Trophoblast cell (in vitro differentiated cells and primary cell): ENCODE measurements around the gene PASD1.
A peak's percentile ranks its signal among the peaks of the same experiment; 100 is the strongest.
"Not testable (repeated sequence)": the region's sequence is repeated elsewhere in the genome, so short reads cannot be mapped to it uniquely, and the experiment has no call there.

Experiments used
- DNase-seq, 2 donors: peaks; one replicate each; pipeline ENCODE4 v3.0.0-alpha.2; 2016
- H2AFZ ChIP-seq: 2 replicates; pipeline ENCODE4 v1.6.1; 2013; ENCODE audit warnings: low read length, moderate library complexity, mild to moderate bottlenecking; ENCODE audit not compliant: insufficient read depth, poor library complexity
- H2AK5ac ChIP-seq: 2 replicates; pipeline ENCODE4 v1.6.1; 2013; ENCODE audit warnings: mild to moderate bottlenecking, low read length
- H2BK120ac ChIP-seq: 2 replicates; pipeline ENCODE4 v1.6.1; 2013; ENCODE audit warnings: low read length, mild to moderate bottlenecking, moderate library complexity; ENCODE audit not compliant: insufficient read depth, poor library complexity
- H2BK12ac ChIP-seq: 2 replicates; pipeline ENCODE4 v1.6.1; 2013; ENCODE audit warnings: mild to moderate bottlenecking, low read length, moderate library complexity
- H2BK5ac ChIP-seq: 2 replicates; pipeline ENCODE4 v1.6.1; 2013; ENCODE audit warnings: low read length, low read depth, moderate library complexity, mild to moderate bottlenecking; ENCODE audit not compliant: poor library complexity
- H3K14ac ChIP-seq: 2 replicates; pipeline ENCODE4 v1.6.1; 2013; ENCODE audit warnings: mild to moderate bottlenecking, low read length
- H3K18ac ChIP-seq: 2 replicates; pipeline ENCODE4 v1.6.1; 2013; ENCODE audit warnings: mild to moderate bottlenecking, low read length
- H3K23ac ChIP-seq: 2 replicates; pipeline ENCODE4 v1.6.1; 2013; ENCODE audit warnings: low read length
- H3K27ac ChIP-seq: 2 replicates; pipeline ENCODE4 v1.5.1; 2013; ENCODE audit warnings: low read depth, mild to moderate bottlenecking, inconsistent platforms, low read length, moderate library complexity
- H3K27me3 ChIP-seq: 2 replicates; pipeline ENCODE4 v1.6.1; 2013; ENCODE audit warnings: inconsistent platforms, mild to moderate bottlenecking, low read length, moderate library complexity; ENCODE audit not compliant: insufficient read depth
- H3K36me3 ChIP-seq, 2 experiments: 1 replicate in 1 of 2; 2 replicates in 1 of 2; pipeline ENCODE4 v1.6.1; 2013; ENCODE audit warnings: low read length in 2 of 2, mild to moderate bottlenecking in 2 of 2, moderate library complexity in 1 of 2; ENCODE audit not compliant: insufficient read depth in 2 of 2, control insufficient read depth in 1 of 2
- H3K4ac ChIP-seq: 2 replicates; pipeline ENCODE4 v1.6.1; 2013; ENCODE audit warnings: low read depth, mild to moderate bottlenecking, low read length, moderate library complexity
- H3K4me1 ChIP-seq, 2 experiments: 1 replicate in 1 of 2; 2 replicates in 1 of 2; pipeline ENCODE4 v1.6.1; 2013; ENCODE audit warnings: low read length in 2 of 2, mild to moderate bottlenecking in 2 of 2, moderate library complexity in 1 of 2; ENCODE audit not compliant: insufficient read depth in 2 of 2, control insufficient read depth in 1 of 2
- H3K4me2 ChIP-seq: 2 replicates; pipeline ENCODE4 v1.6.1; 2013; ENCODE audit warnings: inconsistent platforms, mild to moderate bottlenecking, low read length, moderate library complexity
- H3K4me3 ChIP-seq: 2 replicates; pipeline ENCODE4 v1.5.1; 2013; ENCODE audit warnings: mild to moderate bottlenecking, low read depth, low read length, inconsistent platforms
- H3K79me1 ChIP-seq: one replicate; pipeline ENCODE4 v1.6.1; 2013; ENCODE audit warnings: low read length
- H3K79me2 ChIP-seq: 2 replicates; pipeline ENCODE4 v1.6.1; 2013; ENCODE audit warnings: low read length, mild to moderate bottlenecking; ENCODE audit not compliant: control insufficient read depth, insufficient read depth, poor library complexity
- H3K9ac ChIP-seq: 2 replicates; pipeline ENCODE4 v1.6.1; 2013; ENCODE audit warnings: mild to moderate bottlenecking, low read length
- H3K9me3 ChIP-seq: 2 replicates; pipeline ENCODE4 v1.6.1; 2013; ENCODE audit warnings: low read depth, mild to moderate bottlenecking, control low read depth, inconsistent platforms, low read length; ENCODE audit not compliant: insufficient read depth
- H4K12ac ChIP-seq: 2 replicates; pipeline ENCODE4 v1.6.1; 2013; ENCODE audit warnings: low read depth, mild to moderate bottlenecking, low read length, moderate library complexity
- H4K8ac ChIP-seq: 2 replicates; pipeline ENCODE4 v1.6.1; 2013; ENCODE audit warnings: low read depth, mild to moderate bottlenecking, low read length, moderate library complexity
- H4K91ac ChIP-seq: one replicate; pipeline ENCODE4 v1.6.1; 2013; ENCODE audit warnings: low read depth, mild to moderate bottlenecking, low read length, moderate library complexity
- WGBS: extraction: QIAGEN DNeasy Blood & Tissue Kit; methylation state at CpG from one replicate; pipeline ENCODE4 v1.1.7; 2013; ENCODE audit warnings: missing lambda C conversion rate; ENCODE audit not compliant: insufficient read length, insufficient coverage; ENCODE audit errors: extremely low coverage; 5-methylcytosine and 5-hydroxymethylcytosine counted together

The PASD1 gene

DNA sequence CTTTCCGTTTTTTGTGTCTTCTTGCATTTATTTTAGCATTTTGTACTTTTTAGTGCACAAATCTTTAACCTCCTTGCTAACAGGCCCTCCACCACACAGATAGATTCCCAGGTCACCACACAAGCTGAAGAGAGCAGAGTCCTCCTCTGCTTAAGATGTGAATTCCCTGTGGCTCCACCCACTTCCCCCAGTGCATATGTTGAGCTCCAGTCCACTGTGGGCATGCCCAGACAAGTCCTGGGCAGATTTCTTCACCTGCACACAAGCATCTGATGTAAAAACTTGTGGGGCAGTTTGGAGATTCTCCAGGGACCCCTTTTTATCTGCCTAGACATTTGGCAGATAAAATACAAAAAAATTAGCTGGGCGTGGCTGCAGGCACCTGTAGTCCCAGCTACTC, 19.8 kb upstream of the PASD1 start:
- no peak overlapping the region for H2AK5ac ChIP-seq
- DNase-seq, result no peak
- H3K4me1 ChIP-seq, result no peaks in the 10 kb centered on the region
- H3K4me3 ChIP-seq, result no peak overlapping the region
- H3K9me3 ChIP-seq, result no peaks in the 10 kb centered on the region
- H3K36me3 ChIP-seq, result no peaks in the 10 kb centered on the region
- no peak overlapping the region for H4K8ac ChIP-seq
- WGBS, result no CpG with 5 or more reads among the region's 2 CpGs
- no peak overlapping the region for H3K9ac ChIP-seq
- H4K12ac ChIP-seq, result no peak overlapping the region
- H2BK5ac ChIP-seq, result peak overlapping the region; percentile 31
- no peak overlapping the region for H2AFZ ChIP-seq
- H2BK12ac ChIP-seq, result no peak overlapping the region
- no peaks in the 10 kb centered on the region for H3K79me1 ChIP-seq
- H3K79me2 ChIP-seq, result no peaks in the 10 kb centered on the region
- no peaks in the 10 kb centered on the region for H3K27me3 ChIP-seq
- no peak overlapping the region for H3K14ac ChIP-seq
- no peak overlapping the region for H2BK120ac ChIP-seq
- no peak overlapping the region for H3K23ac ChIP-seq
- no peak overlapping the region for H3K4me2 ChIP-seq
- no peak overlapping the region for H3K4ac ChIP-seq
- H4K91ac ChIP-seq, result no peak overlapping the region
- no peak overlapping the region for H3K18ac ChIP-seq
- no peak overlapping the region for H3K27ac ChIP-seq

DNA sequence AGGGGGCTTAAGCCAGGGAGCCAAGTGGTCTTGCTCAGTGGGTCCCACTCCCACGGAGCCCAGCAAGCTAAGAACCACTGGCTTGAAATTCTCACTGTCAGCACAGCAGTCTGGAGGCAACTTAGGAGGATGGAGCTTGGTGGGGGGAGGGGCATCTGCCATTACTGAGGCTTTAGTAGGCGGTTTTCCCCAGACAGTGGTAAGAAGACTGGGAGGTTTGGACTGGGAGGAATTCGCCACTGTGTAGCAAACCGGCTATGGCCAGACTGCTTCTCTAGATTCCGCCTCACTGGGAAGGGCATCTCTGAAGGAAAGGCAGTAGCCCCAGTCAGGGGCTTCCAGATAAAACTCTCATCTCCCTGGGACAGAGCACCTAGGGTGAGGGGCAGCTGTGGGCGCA, 17.2 kb upstream of the PASD1 start:
- H3K79me1 ChIP-seq, H3K9ac ChIP-seq, H3K4ac ChIP-seq, H3K4me1 ChIP-seq, H3K79me2 ChIP-seq, H2BK5ac ChIP-seq, H3K23ac ChIP-seq, H3K14ac ChIP-seq, H2AFZ ChIP-seq, H4K12ac ChIP-seq, H4K8ac ChIP-seq, H3K18ac ChIP-seq, H3K9me3 ChIP-seq, H3K27me3 ChIP-seq, H2BK12ac ChIP-seq, H4K91ac ChIP-seq, H2BK120ac ChIP-seq, DNase-seq, H3K36me3 ChIP-seq, H2AK5ac ChIP-seq, H3K4me2 ChIP-seq, H3K27ac ChIP-seq, H3K4me3 ChIP-seq: not testable (repeated sequence)
- WGBS, result no CpG with 5 or more reads among the region's 6 CpGs

DNA sequence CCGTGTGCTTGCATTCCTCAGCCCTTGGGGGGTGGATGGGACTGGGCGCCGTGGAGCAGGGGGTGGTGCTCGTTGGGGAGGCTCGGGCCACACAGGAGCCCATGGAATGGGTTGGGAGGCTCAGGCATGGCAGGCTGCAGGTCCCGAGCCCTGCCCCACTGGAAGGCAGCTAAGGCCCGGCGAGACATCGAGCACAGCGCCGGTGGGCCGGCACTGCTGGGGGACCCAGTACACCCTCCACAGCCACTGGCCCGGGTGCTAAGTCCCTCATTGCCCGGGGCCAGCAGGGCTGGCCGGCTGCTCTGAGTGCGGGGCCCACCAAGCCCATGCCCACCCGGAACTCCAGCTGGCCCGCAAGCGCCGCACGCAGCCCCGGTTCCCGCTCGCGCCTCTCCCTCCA, 12.3 kb upstream of the PASD1 start:
- WGBS, result no CpG with 5 or more reads among the region's 25 CpGs
- not testable (repeated sequence) for H3K4me3 ChIP-seq, H3K79me2 ChIP-seq, H3K36me3 ChIP-seq, H3K27me3 ChIP-seq, H4K8ac ChIP-seq, H3K9ac ChIP-seq, H3K18ac ChIP-seq, H4K91ac ChIP-seq, H4K12ac ChIP-seq, H3K4me2 ChIP-seq, H2BK120ac ChIP-seq, H2AK5ac ChIP-seq, H3K79me1 ChIP-seq, H3K14ac ChIP-seq, H2BK5ac ChIP-seq, H3K27ac ChIP-seq, H2BK12ac ChIP-seq, H3K23ac ChIP-seq, H2AFZ ChIP-seq, DNase-seq, H3K4ac ChIP-seq, H3K4me1 ChIP-seq, H3K9me3 ChIP-seq

DNA sequence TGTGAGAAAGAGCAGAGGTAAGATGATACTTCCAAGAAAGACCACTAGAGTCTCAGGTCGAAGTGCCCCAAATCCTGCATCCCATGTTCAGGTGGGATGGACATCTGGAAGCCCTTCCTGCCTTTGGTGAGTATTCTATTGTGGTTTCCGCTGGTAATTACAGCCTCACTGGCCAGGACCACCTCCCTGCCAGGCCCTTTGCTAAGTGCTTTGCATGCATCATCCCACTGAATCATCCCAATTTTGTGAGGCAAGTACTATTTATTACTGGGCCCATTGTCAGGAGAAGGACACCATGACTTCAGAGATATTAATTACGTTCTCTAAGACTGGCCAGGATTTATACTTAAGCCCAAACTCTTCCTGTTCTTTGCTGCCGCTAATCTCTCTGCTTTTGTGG, 10.7 kb upstream of the PASD1 start:
- Histone ChIP-seq H3K23ac (no peak overlapping the region), H3K36me3 (no peaks in the 10 kb centered on the region), H3K14ac (no peak overlapping the region), H2AK5ac (no peak overlapping the region), H3K27me3 (no peaks in the 10 kb centered on the region), H2BK12ac (no peak overlapping the region), H3K4me2 (no peak overlapping the region), H3K27ac (no peak overlapping the region), H3K9ac (no peak overlapping the region), H4K12ac (no peak overlapping the region), H3K18ac (no peak overlapping the region), H2BK5ac (no peak overlapping the region), H3K9me3 (no peaks in the 10 kb centered on the region), H3K4ac (no peak overlapping the region), H4K8ac (no peak overlapping the region), H3K4me3 (no peak overlapping the region), H4K91ac (no peak overlapping the region), H3K4me1 (no peaks in the 10 kb centered on the region), H3K79me1 (no peaks in the 10 kb centered on the region), H3K79me2 (no peaks in the 10 kb centered on the region), H2AFZ (no peak overlapping the region), H2BK120ac (no peak overlapping the region)
- WGBS, result no CpG with 5 or more reads among the region's 4 CpGs
- no peak for DNase-seq
